Prostate gland (tissue), 2 donors: ENCODE results near the gene CHPF. TPM values are rescaled to one million over a fixed set of nuclear protein-coding genes. Genes with fewer than 3 reads are reported as not detected.

Source experiments
- DNase-seq: peaks from one replicate; pipeline ENCODE4 v3.0.0-alpha.2; 2019; ENCODE audit warnings: low spot score
- H3K27ac ChIP-seq, 2 donors: fragments of 200-600 bp; sonication (generic); 2 replicates each; pipeline ENCODE4 v1.5.1; 2017 to 2019
- H3K27me3 ChIP-seq: fragments of 200-600 bp; sonication (generic); replicated peaks from 2 replicates; pipeline ENCODE4 v1.5.1; 2019; ENCODE audit not compliant: insufficient read depth
- H3K36me3 ChIP-seq, 2 donors: fragments of 200-600 bp; sonication (generic); 1 replicate in 1 of 2; 2 replicates in 1 of 2; pipeline versions ENCODE4 v1.5.1 to v1.8.1; 2017 to 2019
- H3K4me1 ChIP-seq: fragments of 200-600 bp; sonication (generic); replicated peaks from 2 replicates; pipeline ENCODE4 v1.5.1; 2019
- H3K4me3 ChIP-seq, 2 donors: fragments of 200-600 bp; sonication (generic); 2 replicates each; pipeline ENCODE4 v1.5.1; 2017 to 2019
- H3K9me3 ChIP-seq: fragments of 200-600 bp; sonication (generic); 2 replicates; pipeline ENCODE4 v1.5.1; 2017
- CTCF ChIP-seq, 4 experiments: fragments of 200-600 bp in 2 of 4; fragments of 450-650 bp in 2 of 4; sonication (generic) in 2 of 4; IDR thresholded peaks; 1 replicate in 3 of 4; 2 replicates in 1 of 4; pipeline ENCODE4 v1.5.1; 2016 to 2019; ENCODE audit warnings: antibody characterized with exemption in 4 of 4, mild to moderate bottlenecking in 2 of 4, moderate library complexity in 2 of 4
- POLR2A ChIP-seq: fragments of 450-650 bp; IDR thresholded peaks from one replicate; pipeline ENCODE4 v1.6.1; 2016; ENCODE audit warnings: antibody characterized with exemption, mild to moderate bottlenecking
- POLR2AphosphoS5 ChIP-seq: sonication (generic); formaldehyde crosslinking; IDR thresholded peaks from one replicate; pipeline ENCODE4 v1.6.1; 2017; ENCODE audit warnings: antibody characterized with exemption
- WGBS: methylation state at CpG from one replicate; pipeline ENCODE4 v1.1.5; 2018; 5-methylcytosine and 5-hydroxymethylcytosine counted together
- intact Hi-C: fragments of 100-400 bp; cut with DNase I; formaldehyde crosslinking; loops from one replicate; pipeline ENCODE4 v1.14.2; 2022
- total RNA-seq, 2 donors: library from RNA; depleted of rRNA; stranded (reverse); fragments of >200 nt; gene quantifications; one replicate each; pipeline ENCODE4 v1.1.0, GENCODE V29; 2016

CHPF gene
- total RNA-seq, 2 donors from 2014 or later, result 150 to 819 TPM

- intact Hi-C loops, result loop anchor here (1.0 to 5.0 kb wide), 3 partner anchors 54 to 146 kb away; partner anchors contain the start of gene STK11IP
- 0% methylated on average over 47 of the region's 66 CpGs for WGBS
Observed at GRCh38 chr2:219542931-219543595, 546 bp downstream of the CHPF start.

GRCh38 chr2:219541611-219542180 lies 1.9 kb downstream of the CHPF start:
- TF ChIP-seq POLR2A (no peak), CTCF (IDR thresholded peaks at IDR 0.05) (peak; percentile 89 to 99 (median 94)), POLR2AphosphoS5 (peak; percentile 56)
- peak overlapping the region in 1 of 2 donors; percentile 94 for H3K27ac ChIP-seq
- peaks cover 11% of the 10 kb centered on the region for H3K4me1 ChIP-seq
- peaks cover 4 to 7% of the 10 kb centered on the region in 2 donors for H3K36me3 ChIP-seq
- no peaks in the 10 kb centered on the region for H3K9me3 ChIP-seq
- H3K27me3 ChIP-seq, result no peaks in the 10 kb centered on the region
- peak; percentile 80 for DNase-seq
- 10% methylated on average over 47 of the region's 48 CpGs for WGBS
- intact Hi-C loops, result loop anchor here (1.0 to 5.0 kb wide), 3 partner anchors 56 to 147 kb away; partner anchors contain the start of gene STK11IP
- peak overlapping the region in 1 of 2 donors; percentile 79 for H3K4me3 ChIP-seq

More at GRCh38 chr2:219542931-219543595, 546 bp downstream of the CHPF start:
- Histone ChIP-seq H3K27ac (peak overlapping the region; percentile 93 to 94), H3K27me3 (no peaks in the 10 kb centered on the region), H3K36me3 (peaks cover 4 to 7% of the 10 kb centered on the region in 2 donors), H3K9me3 (no peaks in the 10 kb centered on the region), H3K4me3 (peak overlapping the region; percentile 62 to 79), H3K4me1 (peaks cover 11% of the 10 kb centered on the region)
- no peak for DNase-seq
- TF ChIP-seq CTCF (IDR thresholded peaks at IDR 0.05) (peak in 2 of 4 experiments; percentile 7 to 8), POLR2A (no peak)

- Histone ChIP-seq H3K4me3 (no peak overlapping the region), H3K27me3 (no peaks in the 10 kb centered on the region), H3K4me1 (peaks cover 11% of the 10 kb centered on the region), H3K36me3 (peaks cover 4 to 7% of the 10 kb centered on the region in 2 donors), H3K27ac (no peak overlapping the region), H3K9me3 (no peaks in the 10 kb centered on the region)
- intact Hi-C loops, result loop anchor here (5.0 kb wide), 1 partner anchor 56 kb away; the partner anchor contains the start of gene STK11IP
- 92% methylated on average over 12 of the region's 12 CpGs for WGBS
- TF ChIP-seq POLR2A (no peak), POLR2AphosphoS5 (no peak), CTCF (IDR thresholded peaks at IDR 0.05) (no peak)
- DNase-seq, result no peak
Observed at GRCh38 chr2:219540784-219541504, 2.7 kb downstream of the CHPF start.

- no peaks in the 10 kb centered on the region for H3K27me3 ChIP-seq
- TF ChIP-seq POLR2AphosphoS5, result no peak
- TF ChIP-seq CTCF (IDR thresholded peaks at IDR 0.05), result no peak
- TF ChIP-seq POLR2A, result no peak
- H3K4me1 ChIP-seq, result peaks cover 11% of the 10 kb centered on the region
- H3K9me3 ChIP-seq, result no peaks in the 10 kb centered on the region
- H3K36me3 ChIP-seq, result peaks cover 4 to 7% of the 10 kb centered on the region in 2 donors
- 91% methylated on average over 38 of the region's 46 CpGs for WGBS
- H3K4me3 ChIP-seq, result no peak overlapping the region
- DNase-seq, result no peak
- no peak overlapping the region for H3K27ac ChIP-seq
- intact Hi-C loops, result loop anchor here (5.0 to 10.0 kb wide), 2 partner anchors 57 to 245 kb away; partner anchors contain the start of gene STK11IP
Observed at GRCh38 chr2:219539926-219540678, 3.5 kb downstream of the CHPF start.
